ENCODE results near the gene DUSP28. TPM values are rescaled to one million over a fixed set of nuclear protein-coding genes. Genes with fewer than 3 reads are reported as not detected.

Gene DUSP28
- total and polyA plus RNA-seq, 2 donors (not counting 1 experiment from before 2014, with no cell fraction given): 19.0 to 19.1 TPM

DNA sequence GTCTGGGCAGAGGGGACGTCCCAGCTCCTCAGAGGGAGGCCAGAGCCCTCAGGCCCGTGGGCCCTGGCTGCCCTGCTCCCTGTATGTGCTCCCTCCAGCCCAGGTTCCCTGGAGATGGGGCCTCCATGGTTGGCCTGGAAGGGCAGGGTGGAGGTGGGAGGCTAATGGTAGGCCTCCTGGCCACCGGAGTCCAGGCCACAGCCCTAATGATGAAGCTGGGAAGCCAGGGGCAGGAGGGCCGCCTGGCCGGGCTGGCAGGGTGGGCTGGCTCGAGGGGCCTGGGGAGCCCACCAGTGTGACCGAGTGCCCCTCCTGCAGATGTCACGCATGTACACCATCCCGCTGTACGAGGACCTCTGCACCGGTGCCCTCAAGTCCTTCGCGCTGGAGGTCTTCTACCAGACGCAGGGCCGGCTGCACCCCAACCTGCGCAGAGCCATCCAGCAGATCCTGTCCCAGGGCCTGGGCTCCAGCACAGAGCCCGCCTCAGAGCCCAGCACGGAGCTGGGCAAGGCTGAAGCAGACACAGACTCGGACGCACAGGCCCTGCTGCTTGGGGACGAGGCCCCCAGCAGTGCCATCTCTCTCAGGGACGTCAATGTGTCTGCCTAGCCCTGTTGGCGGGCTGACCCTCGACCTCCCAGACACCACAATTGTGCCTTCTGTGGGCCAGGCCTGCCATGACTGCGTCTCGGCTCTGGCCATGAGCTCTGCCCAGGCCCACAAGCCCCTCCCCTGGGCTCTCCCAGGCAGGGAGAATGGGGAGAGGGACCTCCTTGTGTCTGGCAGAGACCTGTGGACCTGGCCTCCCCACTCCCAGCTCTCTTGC lies 17.3 kb downstream of the DUSP28 start:
- Histone ChIP-seq H4K20me1 (ENCODE audit: control insufficient read depth, insufficient read depth, low read length, poor library complexity, severe bottlenecking) (peaks cover 95% of the 10 kb centered on the region), H3K4me2 (replicated peaks; ENCODE audit: low read depth, low read length, poor library complexity, severe bottlenecking) (no peak overlapping the region), H3K9ac (ENCODE audit: low read length) (no peak overlapping the region), H2AFZ (ENCODE audit: insufficient read depth, low read depth, low read length, poor library complexity, severe bottlenecking) (no peak overlapping the region), H3K4me1 (ENCODE audit: control insufficient read depth in 2 of 2, insufficient read depth in 2 of 2, low read length in 2 of 2) (peaks cover 0 to 10% of the 10 kb centered on the region in 2 donors), H3K4me3 (ENCODE audit: control extremely low read depth in 1 of 5, extremely low read depth in 1 of 5, insufficient read depth in 1 of 5, low read depth in 2 of 5, low read length in 4 of 5) (no peak overlapping the region), H3K36me3 (replicated peaks in 1 of 2; ENCODE audit: control extremely low read depth in 1 of 2, control insufficient read depth in 1 of 2, extremely low read depth in 1 of 2, insufficient read depth in 2 of 2, low read length in 1 of 2) (peaks cover 0 to 54% of the 10 kb centered on the region in 2 experiments), H3K79me2 (ENCODE audit: control insufficient read depth, insufficient read depth, low read length) (peaks cover 61% of the 10 kb centered on the region), H3K27ac (ENCODE audit: low read length in 2 of 2) (no peak overlapping the region), H3K9me3 (ENCODE audit: control extremely low read depth in 1 of 3, control insufficient read depth in 2 of 3, insufficient read depth in 1 of 3, low read length in 2 of 3) (peaks cover 0 to 5% (median 0%) of the 10 kb centered on the region in 3 donors), H3K27me3 (replicated peaks in 1 of 4; ENCODE audit: control extremely low read depth in 1 of 4, control insufficient read depth in 3 of 4, insufficient read depth in 4 of 4, low read length in 3 of 4) (no peaks in the 10 kb centered on the region)
- intact Hi-C loops (cut with micrococcal nuclease): no loop called here
- TF ChIP-seq, protein P1, sequence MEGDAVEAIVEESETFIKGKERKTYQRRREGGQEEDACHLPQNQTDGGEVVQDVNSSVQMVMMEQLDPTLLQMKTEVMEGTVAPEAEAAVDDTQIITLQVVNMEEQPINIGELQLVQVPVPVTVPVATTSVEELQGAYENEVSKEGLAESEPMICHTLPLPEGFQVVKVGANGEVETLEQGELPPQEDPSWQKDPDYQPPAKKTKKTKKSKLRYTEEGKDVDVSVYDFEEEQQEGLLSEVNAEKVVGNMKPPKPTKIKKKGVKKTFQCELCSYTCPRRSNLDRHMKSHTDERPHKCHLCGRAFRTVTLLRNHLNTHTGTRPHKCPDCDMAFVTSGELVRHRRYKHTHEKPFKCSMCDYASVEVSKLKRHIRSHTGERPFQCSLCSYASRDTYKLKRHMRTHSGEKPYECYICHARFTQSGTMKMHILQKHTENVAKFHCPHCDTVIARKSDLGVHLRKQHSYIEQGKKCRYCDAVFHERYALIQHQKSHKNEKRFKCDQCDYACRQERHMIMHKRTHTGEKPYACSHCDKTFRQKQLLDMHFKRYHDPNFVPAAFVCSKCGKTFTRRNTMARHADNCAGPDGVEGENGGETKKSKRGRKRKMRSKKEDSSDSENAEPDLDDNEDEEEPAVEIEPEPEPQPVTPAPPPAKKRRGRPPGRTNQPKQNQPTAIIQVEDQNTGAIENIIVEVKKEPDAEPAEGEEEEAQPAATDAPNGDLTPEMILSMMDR (IDR thresholded peaks at IDR 0.05): no peak
- TF ChIP-seq EZH2 (IDR thresholded peaks at IDR 0.05; ENCODE audit: borderline replicate concordance, insufficient read depth, low read depth, low read length, poor library complexity, severe bottlenecking): no peak
- peaks cover 20% of the 10 kb centered on the region for H3K4me1 Mint-ChIP-seq
- H3K27me3 Mint-ChIP-seq: no peaks in the 10 kb centered on the region
- no peak overlapping the region for H3K27ac Mint-ChIP-seq
- H3K4me3 Mint-ChIP-seq: no peak overlapping the region
- ATAC-seq (ENCODE audit: low read depth) (no peak), DNase-seq (no peak)
- WGBS (ENCODE audit: insufficient coverage): 96% methylated on average over 24 of the region's 26 CpGs
- H3K9me3 Mint-ChIP-seq (ENCODE audit: insufficient read depth): no peaks in the 10 kb centered on the region
- ChIA-PET POLR2A (no interaction called here), CTCF (no interaction called here)

DNA sequence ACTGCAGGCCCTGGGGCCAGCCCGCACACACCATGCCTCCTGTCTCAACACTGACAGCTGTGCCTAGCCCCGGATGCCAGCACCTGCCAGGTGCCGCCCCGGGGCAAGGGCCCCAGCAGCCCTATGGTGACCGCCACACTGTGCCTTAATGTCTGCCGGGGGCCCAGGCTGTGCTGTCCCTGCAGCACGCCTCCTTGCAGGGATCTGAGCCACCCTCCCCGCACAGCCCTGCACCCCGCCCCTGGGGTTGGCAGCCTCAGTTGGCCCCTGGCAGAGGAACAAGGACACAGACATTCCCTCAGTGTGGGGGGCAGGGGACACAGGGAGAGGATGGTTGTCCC lies 17.9 kb downstream of the DUSP28 start:
- Histone ChIP-seq H3K27me3 (replicated peaks in 1 of 4; ENCODE audit: control extremely low read depth in 1 of 4, control insufficient read depth in 3 of 4, insufficient read depth in 4 of 4, low read length in 3 of 4) (no peaks in the 10 kb centered on the region), H3K4me3 (ENCODE audit: control extremely low read depth in 1 of 5, extremely low read depth in 1 of 5, insufficient read depth in 1 of 5, low read depth in 2 of 5, low read length in 4 of 5) (no peak overlapping the region), H3K9me3 (ENCODE audit: control extremely low read depth in 1 of 3, control insufficient read depth in 2 of 3, insufficient read depth in 1 of 3, low read length in 2 of 3) (peaks cover 0 to 5% (median 0%) of the 10 kb centered on the region in 3 donors), H3K4me1 (ENCODE audit: control insufficient read depth in 2 of 2, insufficient read depth in 2 of 2, low read length in 2 of 2) (peaks cover 0 to 10% of the 10 kb centered on the region in 2 donors), H3K79me2 (ENCODE audit: control insufficient read depth, insufficient read depth, low read length) (peaks cover 61% of the 10 kb centered on the region), H2AFZ (ENCODE audit: insufficient read depth, low read depth, low read length, poor library complexity, severe bottlenecking) (no peak overlapping the region), H3K36me3 (replicated peaks in 1 of 2; ENCODE audit: control extremely low read depth in 1 of 2, control insufficient read depth in 1 of 2, extremely low read depth in 1 of 2, insufficient read depth in 2 of 2, low read length in 1 of 2) (peaks cover 0 to 49% of the 10 kb centered on the region in 2 experiments), H3K27ac (ENCODE audit: low read length in 2 of 2) (no peak overlapping the region), H3K4me2 (replicated peaks; ENCODE audit: low read depth, low read length, poor library complexity, severe bottlenecking) (no peak overlapping the region), H4K20me1 (ENCODE audit: control insufficient read depth, insufficient read depth, low read length, poor library complexity, severe bottlenecking) (peaks cover 90% of the 10 kb centered on the region), H3K9ac (ENCODE audit: low read length) (no peak overlapping the region)
- ChIA-PET CTCF (no interaction called here), POLR2A (no interaction called here)
- no peak for DNase-seq
- Mint-ChIP-seq H3K27me3 (no peaks in the 10 kb centered on the region), H3K9me3 (ENCODE audit: insufficient read depth) (no peaks in the 10 kb centered on the region), H3K4me1 (peaks cover 25% of the 10 kb centered on the region), H3K27ac (no peak overlapping the region), H3K4me3 (no peak overlapping the region)
- TF ChIP-seq, protein P1 (IDR thresholded peaks at IDR 0.05): no peak
- TF ChIP-seq EZH2 (IDR thresholded peaks at IDR 0.05; ENCODE audit: borderline replicate concordance, insufficient read depth, low read depth, low read length, poor library complexity, severe bottlenecking): no peak
- 96% methylated on average over 9 of the region's 9 CpGs for WGBS (ENCODE audit: insufficient coverage)
- ATAC-seq (ENCODE audit: low read depth): no peak
- intact Hi-C loops (cut with micrococcal nuclease): no loop called here

Data from B cell (primary cell).